Measurements from ENCODE around the gene ADGRD2.

Gene ADGRD2, protein sequence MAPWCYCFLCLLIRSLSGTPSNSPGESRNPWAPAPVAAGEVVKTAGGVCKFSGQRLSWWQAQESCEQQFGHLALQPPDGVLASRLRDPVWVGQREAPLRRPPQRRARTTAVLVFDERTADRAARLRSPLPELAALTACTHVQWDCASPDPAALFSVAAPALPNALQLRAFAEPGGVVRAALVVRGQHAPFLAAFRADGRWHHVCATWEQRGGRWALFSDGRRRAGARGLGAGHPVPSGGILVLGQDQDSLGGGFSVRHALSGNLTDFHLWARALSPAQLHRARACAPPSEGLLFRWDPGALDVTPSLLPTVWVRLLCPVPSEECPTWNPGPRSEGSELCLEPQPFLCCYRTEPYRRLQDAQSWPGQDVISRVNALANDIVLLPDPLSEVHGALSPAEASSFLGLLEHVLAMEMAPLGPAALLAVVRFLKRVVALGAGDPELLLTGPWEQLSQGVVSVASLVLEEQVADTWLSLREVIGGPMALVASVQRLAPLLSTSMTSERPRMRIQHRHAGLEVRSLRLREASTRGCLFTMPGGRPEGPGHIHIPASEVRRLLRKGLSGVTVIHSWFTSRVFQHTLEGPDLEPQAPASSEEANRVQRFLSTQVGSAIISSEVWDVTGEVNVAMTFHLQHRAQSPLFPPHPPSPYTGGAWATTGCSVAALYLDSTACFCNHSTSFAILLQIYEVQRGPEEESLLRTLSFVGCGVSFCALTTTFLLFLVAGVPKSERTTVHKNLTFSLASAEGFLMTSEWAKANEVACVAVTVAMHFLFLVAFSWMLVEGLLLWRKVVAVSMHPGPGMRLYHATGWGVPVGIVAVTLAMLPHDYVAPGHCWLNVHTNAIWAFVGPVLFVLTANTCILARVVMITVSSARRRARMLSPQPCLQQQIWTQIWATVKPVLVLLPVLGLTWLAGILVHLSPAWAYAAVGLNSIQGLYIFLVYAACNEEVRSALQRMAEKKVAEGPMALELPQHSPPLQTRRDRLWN

DNA sequence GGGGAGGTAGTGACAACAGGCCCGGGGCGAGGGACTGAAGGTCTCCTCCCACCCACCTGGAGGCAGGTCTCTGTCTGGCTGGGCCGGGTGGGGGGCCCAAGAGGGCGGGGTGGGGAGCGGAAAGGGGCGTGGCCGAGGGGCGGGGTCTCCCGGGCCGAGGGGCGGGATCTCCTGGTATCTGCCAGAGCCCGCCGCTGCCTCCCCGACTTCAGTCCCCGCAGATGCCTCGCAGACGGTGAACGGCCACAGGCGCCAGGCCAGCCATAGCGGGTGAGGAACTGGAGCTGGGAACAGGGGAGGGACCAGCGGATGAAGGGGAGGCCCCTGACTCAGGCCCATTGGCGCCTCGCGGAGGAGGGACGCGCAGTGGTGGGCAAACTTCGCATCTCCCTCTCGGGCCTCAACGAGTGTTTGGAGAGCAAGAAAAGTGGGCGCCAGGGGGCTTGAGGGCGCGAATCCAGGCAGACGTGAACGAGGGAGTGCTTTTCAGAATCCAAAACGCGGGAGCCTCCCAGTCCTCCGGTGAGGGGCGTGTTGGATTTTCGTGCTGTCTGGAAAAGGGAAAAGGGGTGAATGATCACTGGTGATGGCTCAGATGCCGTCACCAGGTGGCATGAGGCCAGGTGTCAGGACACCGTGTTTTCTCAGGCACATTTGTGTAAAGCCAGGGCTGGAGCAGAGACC is at the start of gene ADGRD2:
Gene ADGRD2, plus strand, starts transcription at position 211 of the 684 bp plus-strand sequence. CDS start 1,216 bp downstream, outside the sequence.
- TF ChIP-seq, protein P1, sequence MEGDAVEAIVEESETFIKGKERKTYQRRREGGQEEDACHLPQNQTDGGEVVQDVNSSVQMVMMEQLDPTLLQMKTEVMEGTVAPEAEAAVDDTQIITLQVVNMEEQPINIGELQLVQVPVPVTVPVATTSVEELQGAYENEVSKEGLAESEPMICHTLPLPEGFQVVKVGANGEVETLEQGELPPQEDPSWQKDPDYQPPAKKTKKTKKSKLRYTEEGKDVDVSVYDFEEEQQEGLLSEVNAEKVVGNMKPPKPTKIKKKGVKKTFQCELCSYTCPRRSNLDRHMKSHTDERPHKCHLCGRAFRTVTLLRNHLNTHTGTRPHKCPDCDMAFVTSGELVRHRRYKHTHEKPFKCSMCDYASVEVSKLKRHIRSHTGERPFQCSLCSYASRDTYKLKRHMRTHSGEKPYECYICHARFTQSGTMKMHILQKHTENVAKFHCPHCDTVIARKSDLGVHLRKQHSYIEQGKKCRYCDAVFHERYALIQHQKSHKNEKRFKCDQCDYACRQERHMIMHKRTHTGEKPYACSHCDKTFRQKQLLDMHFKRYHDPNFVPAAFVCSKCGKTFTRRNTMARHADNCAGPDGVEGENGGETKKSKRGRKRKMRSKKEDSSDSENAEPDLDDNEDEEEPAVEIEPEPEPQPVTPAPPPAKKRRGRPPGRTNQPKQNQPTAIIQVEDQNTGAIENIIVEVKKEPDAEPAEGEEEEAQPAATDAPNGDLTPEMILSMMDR (conservative IDR thresholded peaks at IDR 0.05; ENCODE audit: low read depth): no peak

DNA sequence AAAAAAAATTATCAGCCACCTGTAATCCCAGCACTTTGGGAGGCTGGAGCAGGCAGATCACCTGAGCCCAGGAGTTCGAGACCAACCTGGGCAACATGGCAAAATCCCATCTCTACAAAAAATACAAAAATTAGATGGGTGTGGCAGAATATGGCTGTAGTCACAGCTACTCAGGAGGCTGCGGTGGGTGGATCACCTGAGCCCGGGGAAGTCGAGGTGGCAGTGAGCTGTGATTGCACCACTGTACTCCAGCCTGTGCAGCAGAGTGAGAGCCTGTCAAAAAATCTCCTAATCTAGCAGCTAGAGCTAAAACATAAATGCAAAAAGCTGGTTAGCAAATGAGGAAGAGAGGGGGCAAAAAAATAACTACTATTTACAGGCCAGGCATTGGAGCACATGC is 47.0 kb upstream of the ADGRD2 start:
- ChIA-PET CTCF (interaction anchor here (0.6 kb wide), 1 partner anchor 218 kb away, joined by 3 read pairs; no protein-coding TSS in a partner anchor), POLR2A (ENCODE audit: low non-redundant PET) (no interaction called here)
- no peak overlapping the region for H3K27ac ChIP-seq
- DNase-seq (ENCODE audit: low spot score): no peak
- TF ChIP-seq, protein P1 (conservative IDR thresholded peaks at IDR 0.05; ENCODE audit: low read depth): no peak

More for the DNA sequence above, at the start of gene ADGRD2:
- peak; percentile 58 for DNase-seq (ENCODE audit: low spot score)
- CTCF ChIA-PET: no interaction called here
- H3K27ac ChIP-seq: no peak within 1 kb of the TSS
- POLR2A ChIA-PET (ENCODE audit: low non-redundant PET): interaction anchor here (0.5 kb wide), 1 partner anchor 62 kb away, joined by 3 read pairs; no protein-coding TSS in a partner anchor

DNA sequence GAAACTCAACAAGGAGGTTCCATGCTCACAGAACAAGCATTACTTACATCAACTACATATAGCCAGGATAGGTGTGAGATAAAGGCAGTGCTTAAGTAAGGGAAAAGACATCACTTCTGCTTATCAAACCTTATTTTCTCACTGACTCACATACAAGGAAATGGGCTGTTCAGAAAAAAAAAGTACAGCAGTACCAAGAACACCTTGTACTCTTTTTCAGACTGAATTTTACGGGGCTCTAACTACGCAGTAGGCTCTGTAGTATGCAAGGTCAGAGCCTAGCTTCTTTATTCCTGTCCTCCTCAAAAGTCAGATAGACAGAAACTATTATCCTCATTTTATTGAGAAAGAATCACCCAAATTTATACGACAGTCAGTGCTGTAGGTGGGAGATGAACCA is 40.8 kb upstream of the ADGRD2 start:
- DNase-seq (ENCODE audit: low spot score): no peak
- TF ChIP-seq, protein P1 (conservative IDR thresholded peaks at IDR 0.05; ENCODE audit: low read depth): no peak
- H3K27ac ChIP-seq: no peak overlapping the region
- ChIA-PET POLR2A (ENCODE audit: low non-redundant PET) (no interaction called here), CTCF (interaction anchor here (0.6 to 2.7 kb wide), 6 partner anchors 8 to 282 kb away, joined by 3 to 13 read pairs (median 4); no protein-coding TSS in a partner anchor)

DNA sequence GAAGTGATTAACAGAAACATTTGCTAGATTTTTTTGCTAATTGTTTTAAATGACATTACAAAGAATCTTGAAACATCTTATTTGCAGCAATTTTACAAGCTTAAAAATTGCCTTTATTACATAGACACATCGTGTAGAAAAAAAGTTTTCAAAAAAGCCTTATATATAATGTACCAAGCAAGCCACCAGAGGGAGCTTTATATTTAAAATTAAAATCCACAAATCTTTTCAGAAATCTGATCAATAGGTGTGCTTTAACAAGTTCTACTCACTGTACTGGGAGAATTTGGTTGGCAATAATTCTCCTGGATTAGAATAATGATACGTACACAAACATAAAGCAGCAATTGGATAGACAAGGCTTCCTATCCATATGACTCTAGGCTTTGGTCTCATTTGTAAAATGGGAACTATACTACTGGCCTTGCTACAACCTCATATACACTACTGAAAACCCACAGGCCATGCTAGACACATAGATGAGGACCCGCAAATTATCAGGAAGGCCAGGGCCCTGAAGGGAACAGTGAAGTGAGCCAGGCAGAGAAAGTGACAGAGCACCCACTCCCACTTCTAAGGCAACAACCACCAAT is 39.8 kb upstream of the ADGRD2 start:
- peak overlapping the region; percentile 71 for H3K27ac ChIP-seq
- POLR2A ChIA-PET (ENCODE audit: low non-redundant PET): interaction anchor here (0.6 kb wide), 1 partner anchor 127 kb away, joined by 4 read pairs; no protein-coding TSS in a partner anchor

DNA sequence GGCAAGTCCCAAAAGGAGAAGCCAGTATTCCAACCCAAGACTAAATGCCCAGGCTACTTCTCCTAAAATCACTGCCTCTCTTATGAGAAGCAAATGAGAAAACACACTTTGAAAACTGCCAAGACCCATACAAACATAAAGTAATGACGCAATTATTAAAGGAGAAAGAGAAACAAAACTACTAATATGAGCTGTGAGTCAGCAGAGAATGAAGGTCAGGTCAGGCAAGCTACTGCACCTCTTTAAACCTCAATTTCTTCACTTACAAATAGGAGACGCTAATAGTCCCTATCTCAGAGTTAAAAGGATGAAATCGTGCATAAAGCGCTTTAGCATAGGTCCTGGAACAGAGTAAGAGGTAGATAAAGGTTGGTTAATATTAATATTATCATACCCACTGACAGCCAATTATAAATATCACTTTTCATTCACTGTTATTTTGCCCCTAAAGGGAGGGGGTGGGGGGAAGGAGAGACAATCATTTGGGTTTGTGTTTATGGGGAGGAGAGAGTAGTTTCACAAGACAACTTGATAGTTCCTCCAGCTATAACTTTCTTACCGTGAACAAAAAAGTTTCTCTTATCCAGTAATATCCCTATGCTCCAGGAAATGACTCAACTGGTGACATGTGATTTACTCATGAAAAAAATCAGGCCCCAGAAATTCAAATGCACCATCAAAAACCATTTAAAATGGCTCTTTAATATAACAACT is 38.6 kb upstream of the ADGRD2 start:
- DNase-seq (ENCODE audit: low spot score): peak; percentile 92
- ChIA-PET CTCF (interaction anchor here (0.6 to 2.7 kb wide), 7 partner anchors 11 to 550 kb away, joined by 3 to 13 read pairs (median 4); no protein-coding TSS in a partner anchor), POLR2A (ENCODE audit: low non-redundant PET) (no interaction called here)
- H3K27ac ChIP-seq: peak overlapping the region; percentile 71
- TF ChIP-seq, protein P1 (conservative IDR thresholded peaks at IDR 0.05; ENCODE audit: low read depth): no peak

More for the DNA sequence above, 39.8 kb upstream of the ADGRD2 start:
- CTCF ChIA-PET: interaction anchor here (0.5 to 2.7 kb wide), 14 partner anchors 9 to 1254 kb away, joined by 3 to 13 read pairs (median 3); no protein-coding TSS in a partner anchor
- TF ChIP-seq, protein P1 (conservative IDR thresholded peaks at IDR 0.05; ENCODE audit: low read depth): peak; percentile 74
- DNase-seq (ENCODE audit: low spot score): no peak

Data from RWPE1 (cell line).